Nephron progenitor cell (in vitro differentiated cells): ENCODE results near the gene DLL4.

ENCODE experiments used
- DNase-seq: peaks from one replicate; pipeline ENCODE4 v3.0.0; 2021
- H3K27ac Mint-ChIP-seq: 2 replicates; pipeline ENCODE4 v1.8.0; 2021; ENCODE audit warnings: mild to moderate bottlenecking, moderate library complexity, mixed read lengths
- H3K27me3 Mint-ChIP-seq: 2 replicates; pipeline ENCODE4 v1.8.0; 2021; ENCODE audit warnings: mild to moderate bottlenecking, low read depth, mixed read lengths; ENCODE audit not compliant: poor library complexity
- H3K36me3 Mint-ChIP-seq: 2 replicates; pipeline ENCODE4 v1.8.0; 2021; ENCODE audit warnings: low read depth, mixed read lengths
- H3K4me1 Mint-ChIP-seq: 2 replicates; pipeline ENCODE4 v1.8.0; 2021; ENCODE audit warnings: mixed read lengths
- H3K4me3 Mint-ChIP-seq: 2 replicates; pipeline ENCODE4 v1.8.0; 2021; ENCODE audit warnings: mild to moderate bottlenecking, moderate library complexity, mixed read lengths
- H3K9me3 Mint-ChIP-seq: 2 replicates; pipeline ENCODE4 v1.8.0; 2021; ENCODE audit warnings: mild to moderate bottlenecking, moderate library complexity, mixed read lengths
- CTCF ChIP-seq: fragments of 200-600 bp; sonication (generic); IDR thresholded peaks from 2 replicates; pipeline ENCODE4 v1.5.0; 2021; ENCODE audit warnings: antibody characterized with exemption

Gene DLL4

GRCh38 chr15:40976819-40977218 lies 47.7 kb downstream of the DLL4 start:
- Mint-ChIP-seq H3K4me1 (peaks cover 10% of the 10 kb centered on the region), H3K9me3 (no peaks in the 10 kb centered on the region), H3K36me3 (peaks cover 42% of the 10 kb centered on the region), H3K27me3 (peaks cover 2% of the 10 kb centered on the region), H3K4me3 (no peak overlapping the region), H3K27ac (no peak overlapping the region)
- no peak for DNase-seq
- TF ChIP-seq CTCF = no peak

GRCh38 chr15:40978141-40978540 lies 49.0 kb downstream of the DLL4 start:
- H3K9me3 Mint-ChIP-seq = no peaks in the 10 kb centered on the region
- peaks cover 56% of the 10 kb centered on the region for H3K36me3 Mint-ChIP-seq
- TF ChIP-seq CTCF = no peak
- H3K27ac Mint-ChIP-seq = no peak overlapping the region
- H3K4me3 Mint-ChIP-seq = no peak overlapping the region
- no peaks in the 10 kb centered on the region for H3K4me1 Mint-ChIP-seq
- no peaks in the 10 kb centered on the region for H3K27me3 Mint-ChIP-seq
- DNase-seq = no peak

- Mint-ChIP-seq H3K36me3 (peaks cover 60% of the 10 kb centered on the region), H3K27me3 (no peaks in the 10 kb centered on the region), H3K9me3 (no peaks in the 10 kb centered on the region), H3K27ac (no peak overlapping the region), H3K4me3 (no peak overlapping the region), H3K4me1 (no peaks in the 10 kb centered on the region)
- no peak for DNase-seq
- no peak for TF ChIP-seq CTCF
Observed at GRCh38 chr15:40978562-40978961, 49.4 kb downstream of the DLL4 start.

- Mint-ChIP-seq H3K27me3 (no peaks in the 10 kb centered on the region), H3K36me3 (peaks cover 73% of the 10 kb centered on the region), H3K27ac (no peak overlapping the region), H3K4me1 (no peaks in the 10 kb centered on the region), H3K9me3 (no peaks in the 10 kb centered on the region), H3K4me3 (no peak overlapping the region)
- no peak for TF ChIP-seq CTCF
- no peak for DNase-seq
Observed at GRCh38 chr15:40981186-40981585, 52.0 kb downstream of the DLL4 start.

- no peak overlapping the region for H3K4me3 Mint-ChIP-seq
- no peak overlapping the region for H3K27ac Mint-ChIP-seq
Observed at GRCh38 chr15:40982855-40983254, 53.7 kb downstream of the DLL4 start.

More at GRCh38 chr15:40982855-40983254, 53.7 kb downstream of the DLL4 start:
- DNase-seq = no peak
- peaks cover 75% of the 10 kb centered on the region for H3K36me3 Mint-ChIP-seq
- no peaks in the 10 kb centered on the region for H3K9me3 Mint-ChIP-seq
- TF ChIP-seq CTCF = no peak
- no peaks in the 10 kb centered on the region for H3K27me3 Mint-ChIP-seq
- no peaks in the 10 kb centered on the region for H3K4me1 Mint-ChIP-seq
